KMS-11 (cell line): ENCODE results near the gene MPPE1.

ENCODE experiments used
- H2AFZ ChIP-seq: fragments of 200-600 bp; sonication (generic); 2 replicates; pipeline ENCODE4 v1.6.1; 2016; ENCODE audit warnings: antibody characterized with exemption, mixed run types, low read depth
- H3K27ac ChIP-seq: fragments of 200-600 bp; sonication (generic); 2 replicates; pipeline ENCODE4 v1.6.1; 2016; ENCODE audit warnings: mild to moderate bottlenecking, mixed run types
- H3K27me3 ChIP-seq: fragments of 200-600 bp; sonication (generic); 2 replicates; pipeline ENCODE4 v1.6.1; 2017; ENCODE audit warnings: mild to moderate bottlenecking, low read depth, mixed run types, moderate library complexity; ENCODE audit not compliant: insufficient read depth
- H3K36me3 ChIP-seq: fragments of 200-600 bp; sonication (generic); 2 replicates; pipeline ENCODE4 v1.6.1; 2017; ENCODE audit warnings: mild to moderate bottlenecking, mixed run types; ENCODE audit not compliant: insufficient read depth
- H3K4me1 ChIP-seq: fragments of 200-600 bp; sonication (generic); 2 replicates; pipeline ENCODE4 v1.6.1; 2016; ENCODE audit warnings: mild to moderate bottlenecking, low read depth, mixed run types; ENCODE audit not compliant: poor library complexity, severe bottlenecking
- H3K4me2 ChIP-seq: fragments of 200-600 bp; sonication (generic); 2 replicates; pipeline ENCODE4 v1.7.0; 2016; ENCODE audit warnings: mild to moderate bottlenecking, mixed run types
- H3K4me3 ChIP-seq: fragments of 200-600 bp; sonication (generic); IDR thresholded peaks from 2 replicates; pipeline ENCODE4 v1.6.1; 2017; ENCODE audit warnings: low read depth, low read length, mixed read lengths; ENCODE audit not compliant: insufficient read depth
- H3K79me2 ChIP-seq: fragments of 200-600 bp; sonication (generic); 2 replicates; pipeline ENCODE4 v1.6.1; 2016; ENCODE audit warnings: low read depth, mixed run types; ENCODE audit not compliant: insufficient read depth
- H3K9ac ChIP-seq: fragments of 200-600 bp; sonication (generic); 2 replicates; pipeline ENCODE4 v1.6.1; 2016; ENCODE audit warnings: mild to moderate bottlenecking, mixed run types
- H4K20me1 ChIP-seq: fragments of 200-600 bp; sonication (generic); 2 replicates; pipeline ENCODE4 v1.6.1; 2016; ENCODE audit warnings: mild to moderate bottlenecking, mixed run types; ENCODE audit not compliant: insufficient read depth
- CTCF ChIP-seq: fragments of 200-600 bp; sonication (generic); conservative IDR thresholded peaks from 2 replicates; pipeline ENCODE4 v1.6.1; 2017; ENCODE audit warnings: low read depth, mild to moderate bottlenecking, antibody characterized with exemption, low read length, moderate library complexity, mixed read lengths

MPPE1 gene

DNA sequence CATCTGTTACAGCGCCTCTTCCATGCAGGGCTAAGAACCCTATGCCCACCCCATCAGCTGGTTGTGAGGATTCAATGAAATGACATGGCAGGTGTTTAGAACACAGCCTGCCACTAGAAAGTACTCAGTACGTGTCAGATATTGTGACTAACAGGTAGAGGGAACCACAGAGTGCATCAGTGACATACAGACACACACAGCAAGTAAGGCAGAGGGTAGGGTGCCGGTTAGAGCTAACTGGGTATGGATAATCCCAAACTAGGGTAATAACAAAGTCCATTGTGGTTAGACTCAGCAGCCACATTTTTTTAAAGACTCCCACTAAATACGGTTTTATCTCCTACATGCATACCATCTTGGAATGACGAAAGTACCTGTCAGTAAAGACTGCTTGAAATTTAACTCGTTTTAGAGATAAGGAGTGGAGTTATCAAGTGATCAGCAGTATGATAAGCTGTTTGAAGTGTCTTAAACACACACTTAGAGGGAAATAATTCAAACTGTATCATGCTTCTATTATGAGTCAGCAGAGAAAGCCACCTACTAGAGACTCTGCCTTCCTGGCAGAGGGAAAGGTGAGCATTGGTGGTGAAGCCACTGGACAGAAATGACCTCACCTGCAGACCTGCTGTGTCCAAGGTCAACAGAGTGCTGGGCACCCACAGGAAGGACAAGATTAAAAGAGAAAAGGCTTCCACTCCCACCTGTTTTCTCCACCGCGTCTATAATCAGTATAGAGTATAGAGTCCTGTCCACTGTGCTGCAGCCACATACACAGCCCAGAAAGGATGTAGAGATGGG lies 20.6 kb downstream of the MPPE1 start:
- Histone ChIP-seq H4K20me1 (no peaks in the 10 kb centered on the region), H3K36me3 (no peaks in the 10 kb centered on the region), H3K27ac (no peak overlapping the region), H3K4me3 (no peak overlapping the region), H2AFZ (no peak overlapping the region), H3K9ac (no peak overlapping the region), H3K79me2 (no peaks in the 10 kb centered on the region), H3K27me3 (no peaks in the 10 kb centered on the region), H3K4me2 (no peak overlapping the region), H3K4me1 (no peaks in the 10 kb centered on the region)
- no peak for TF ChIP-seq CTCF

- no peaks in the 10 kb centered on the region for H3K4me1 ChIP-seq
- no peak overlapping the region for H3K9ac ChIP-seq
- H4K20me1 ChIP-seq: no peaks in the 10 kb centered on the region
- no peak for TF ChIP-seq CTCF
- H3K79me2 ChIP-seq: no peaks in the 10 kb centered on the region
- H3K27me3 ChIP-seq: no peaks in the 10 kb centered on the region
- no peak overlapping the region for H3K27ac ChIP-seq
- H3K4me2 ChIP-seq: no peak overlapping the region
- no peaks in the 10 kb centered on the region for H3K36me3 ChIP-seq
- H2AFZ ChIP-seq: no peak overlapping the region
- H3K4me3 ChIP-seq: no peak overlapping the region
These were observed 21.5 kb downstream of the MPPE1 start for GRCh38 chr18:11886577-11887110.

- Histone ChIP-seq H2AFZ (no peak overlapping the region), H3K9ac (no peak overlapping the region), H3K4me3 (no peak overlapping the region), H3K79me2 (no peaks in the 10 kb centered on the region), H3K4me2 (no peak overlapping the region), H4K20me1 (no peaks in the 10 kb centered on the region), H3K4me1 (no peaks in the 10 kb centered on the region), H3K27me3 (no peaks in the 10 kb centered on the region), H3K36me3 (no peaks in the 10 kb centered on the region), H3K27ac (no peak overlapping the region)
- TF ChIP-seq CTCF: no peak
These were observed 22.7 kb downstream of the MPPE1 start for GRCh38 chr18:11885278-11885947.

DNA sequence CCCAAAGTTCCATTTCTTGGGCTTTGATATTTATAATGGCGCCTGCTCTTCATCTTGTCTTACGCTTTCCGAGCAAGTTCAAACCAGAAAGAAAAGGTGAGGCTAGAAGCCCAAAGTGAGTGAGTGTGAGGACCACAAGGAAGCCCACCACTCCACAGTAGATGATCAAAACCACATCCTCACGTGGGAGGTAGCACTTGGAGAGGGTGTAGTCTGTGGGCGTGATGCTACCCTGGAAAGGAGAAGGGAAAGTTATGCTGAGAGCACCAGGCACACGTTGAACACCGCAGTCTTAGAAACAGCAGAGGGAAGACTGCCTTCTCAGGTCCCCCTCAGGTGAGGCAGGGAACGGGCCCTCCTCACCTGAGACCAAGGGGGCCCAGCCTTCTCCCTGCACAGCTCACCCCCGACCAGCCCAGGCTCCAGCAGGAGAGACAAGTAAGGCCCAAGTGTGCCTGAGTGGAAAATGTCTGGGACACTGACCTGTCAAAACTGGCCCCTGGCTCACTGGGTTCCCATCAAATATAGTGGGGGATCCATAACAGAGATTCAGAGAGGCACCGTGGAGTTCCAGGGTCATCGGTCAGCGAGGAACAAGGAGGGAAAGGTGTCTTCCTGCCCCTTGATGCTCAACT lies 23.6 kb downstream of the MPPE1 start:
- Histone ChIP-seq H3K4me1 (no peaks in the 10 kb centered on the region), H3K36me3 (no peaks in the 10 kb centered on the region), H3K27ac (no peak overlapping the region), H3K9ac (no peak overlapping the region), H3K4me2 (no peak overlapping the region), H3K27me3 (no peaks in the 10 kb centered on the region), H3K4me3 (no peak overlapping the region), H3K79me2 (no peaks in the 10 kb centered on the region), H2AFZ (no peak overlapping the region), H4K20me1 (no peaks in the 10 kb centered on the region)
- no peak for TF ChIP-seq CTCF
